Hepatocyte (in vitro differentiated cells): ENCODE measurements around the gene SUN2.

Source experiments
- CTCF ChIP-seq: fragments of 200-600 bp; sonication (generic); IDR thresholded peaks from 2 replicates; pipeline ENCODE4 v1.5.1; 2016; ENCODE audit warnings: antibody characterized with exemption, mild to moderate bottlenecking; ENCODE audit not compliant: poor library complexity
- EZH2 ChIP-seq: fragments of 200-600 bp; sonication (generic); IDR thresholded peaks from 2 replicates; pipeline ENCODE4 v1.6.1; 2016; ENCODE audit warnings: antibody characterized with exemption, mild to moderate bottlenecking, borderline replicate concordance

- TF ChIP-seq CTCF (no peak), EZH2 (no peak)
These were observed 46.5 kb downstream of the SUN2 start for GRCh38 chr22:38709306-38709705.
